Effector memory CD8-positive, alpha-beta T cell (primary cell): ENCODE data around the gene IRX2.

Source experiments
- ATAC-seq: fragments of 150-1000 bp; cut with Tn5 transposase; replicated peaks from 2 replicates; pipeline ENCODE4 v1.10.0; 2021; ENCODE audit warnings: mild to moderate bottlenecking, moderate library complexity
- DNase-seq, 3 experiments: peaks; one replicate each; pipeline ENCODE4 v3.0.0; 2021
- H3K27ac Mint-ChIP-seq, 2 donors: one replicate each; pipeline ENCODE4 v1.8.0; 2022; ENCODE audit warnings: mild to moderate bottlenecking in 2 of 2, mixed read lengths in 2 of 2, moderate library complexity in 2 of 2
- H3K27me3 Mint-ChIP-seq, 2 donors: one replicate each; pipeline ENCODE4 v1.8.0; 2022; ENCODE audit warnings: mixed read lengths in 2 of 2
- H3K36me3 Mint-ChIP-seq: one replicate; pipeline ENCODE4 v1.8.0; 2022; ENCODE audit warnings: mild to moderate bottlenecking, moderate library complexity, mixed read lengths; ENCODE audit not compliant: insufficient read depth
- H3K4me1 Mint-ChIP-seq, 2 donors: one replicate each; pipeline ENCODE4 v1.8.0; 2022; ENCODE audit warnings: low read depth in 2 of 2, mixed read lengths in 2 of 2
- H3K4me3 Mint-ChIP-seq, 2 donors: one replicate each; pipeline ENCODE4 v1.8.0; 2022; ENCODE audit warnings: mild to moderate bottlenecking in 2 of 2, mixed read lengths in 2 of 2, moderate library complexity in 2 of 2
- H3K9me3 Mint-ChIP-seq, 2 donors: one replicate each; pipeline ENCODE4 v1.8.0; 2022; ENCODE audit warnings: mixed read lengths in 2 of 2

The IRX2 gene

GRCh38 chr5:2709976-2710689, 41.3 kb downstream of the IRX2 start:
- Mint-ChIP-seq H3K4me3 (no peak overlapping the region), H3K27ac (no peak overlapping the region)
- no peak for DNase-seq

GRCh38 chr5:2708751-2709150, 42.7 kb downstream of the IRX2 start:
- H3K36me3 Mint-ChIP-seq: peaks cover 4% of the 10 kb centered on the region
- H3K27me3 Mint-ChIP-seq: peaks cover 0 to 8% of the 10 kb centered on the region in 2 donors
- peaks cover 5 to 14% of the 10 kb centered on the region in 2 donors for H3K9me3 Mint-ChIP-seq
- no peak overlapping the region for H3K27ac Mint-ChIP-seq
- DNase-seq (no peak), ATAC-seq (no peak)
- no peak overlapping the region for H3K4me3 Mint-ChIP-seq
- H3K4me1 Mint-ChIP-seq: no peaks in the 10 kb centered on the region

More at GRCh38 chr5:2709976-2710689, 41.3 kb downstream of the IRX2 start:
- Mint-ChIP-seq H3K4me1 (no peaks in the 10 kb centered on the region), H3K27me3 (peaks cover 0 to 8% of the 10 kb centered on the region in 2 donors), H3K9me3 (peaks cover 5 to 10% of the 10 kb centered on the region in 2 donors), H3K36me3 (peaks cover 4% of the 10 kb centered on the region)
- ATAC-seq: no peak

DNA sequence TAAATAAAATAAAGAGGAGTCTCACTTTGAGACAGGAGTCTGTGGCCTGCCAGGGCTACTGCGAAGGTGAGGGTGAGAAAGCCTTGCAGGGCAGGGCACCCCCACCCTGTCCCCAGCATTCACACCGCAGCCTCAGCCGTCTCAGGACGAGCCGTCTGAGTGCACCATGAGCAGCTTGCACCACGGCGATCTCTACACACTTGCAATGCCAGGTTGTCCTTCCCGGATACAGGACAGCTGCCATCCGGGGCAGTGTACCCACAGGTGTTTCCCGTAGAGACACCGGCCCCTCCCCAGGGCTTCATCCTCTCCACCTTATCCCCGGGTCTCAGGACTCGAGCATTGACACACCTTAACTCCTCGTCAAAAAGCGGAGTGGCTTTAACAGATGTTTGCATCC, 43.3 kb downstream of the IRX2 start:
- DNase-seq (no peak), ATAC-seq (no peak)
- Mint-ChIP-seq H3K36me3 (peaks cover 4% of the 10 kb centered on the region), H3K4me1 (no peaks in the 10 kb centered on the region), H3K9me3 (peaks cover 5 to 14% of the 10 kb centered on the region in 2 donors), H3K4me3 (no peak overlapping the region), H3K27ac (no peak overlapping the region), H3K27me3 (peaks cover 0 to 8% of the 10 kb centered on the region in 2 donors)

DNA sequence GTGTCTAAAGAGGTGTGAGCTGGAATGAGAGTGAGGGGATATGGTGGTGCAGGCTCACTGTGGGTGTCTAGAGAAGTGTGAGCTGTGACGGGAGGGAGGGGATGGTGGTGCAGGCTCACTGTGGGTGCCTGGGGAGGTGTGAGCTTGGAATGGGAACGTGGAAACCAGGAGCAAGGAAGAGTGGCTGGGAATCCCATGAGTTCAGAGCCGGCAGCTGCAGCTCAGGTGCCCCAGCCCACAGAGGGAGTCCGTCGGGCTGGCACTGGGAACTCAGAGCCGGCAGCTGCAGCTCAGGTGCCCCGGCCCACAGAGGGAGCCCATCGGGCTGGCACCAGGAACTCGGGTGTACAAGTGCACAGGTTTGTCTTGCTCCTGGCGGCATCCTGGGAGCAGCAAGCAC, 45.6 kb downstream of the IRX2 start:
- no peaks in the 10 kb centered on the region for H3K4me1 Mint-ChIP-seq
- H3K27me3 Mint-ChIP-seq: peaks cover 0 to 8% of the 10 kb centered on the region in 2 donors
- no peak overlapping the region for H3K4me3 Mint-ChIP-seq

DNA sequence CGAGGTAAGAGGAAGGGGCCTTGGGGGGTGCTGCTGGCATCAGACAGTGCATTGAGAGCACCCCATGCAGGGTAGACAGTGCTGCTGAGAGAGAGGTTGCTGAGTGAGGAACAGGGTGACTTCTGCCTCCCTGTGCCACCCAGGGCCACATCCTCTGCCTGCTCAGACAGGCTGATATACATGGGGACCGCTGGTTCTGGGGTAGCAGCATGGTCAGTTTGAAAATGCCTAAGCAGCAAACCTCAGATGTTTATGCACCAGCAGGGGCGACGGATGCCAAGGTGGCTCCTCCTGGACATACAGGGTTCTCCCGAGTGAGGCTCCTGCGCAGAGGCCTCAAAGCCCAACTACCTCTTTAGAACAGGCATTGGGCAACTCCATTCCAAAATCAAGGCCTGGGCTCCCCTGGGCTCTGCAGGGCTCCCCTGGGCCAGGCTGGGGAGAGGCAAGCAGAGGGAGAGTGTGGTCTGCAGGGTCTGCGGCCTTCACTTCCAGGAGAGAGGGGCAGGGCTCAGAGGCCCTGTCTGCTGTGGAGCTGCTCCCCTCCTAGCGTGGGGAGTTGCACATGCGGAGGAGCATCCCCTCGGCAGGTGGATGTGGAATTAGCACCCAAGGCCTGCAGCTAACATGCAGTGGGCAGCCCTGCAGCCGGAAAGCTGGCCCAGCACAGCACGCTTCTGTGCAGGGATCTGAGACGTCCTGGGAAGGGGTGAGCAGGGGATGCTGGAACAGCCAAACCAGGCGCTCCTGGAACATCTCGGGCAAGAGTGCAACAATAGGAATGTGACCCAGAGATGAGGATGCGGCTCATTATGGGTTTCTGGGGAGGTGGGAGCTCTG, 46.5 kb downstream of the IRX2 start:
- no peak for DNase-seq
- no peaks in the 10 kb centered on the region for H3K4me1 Mint-ChIP-seq
- H3K9me3 Mint-ChIP-seq: peaks cover 2 to 14% of the 10 kb centered on the region in 2 donors
- H3K27ac Mint-ChIP-seq: no peak overlapping the region
- no peaks in the 10 kb centered on the region for H3K36me3 Mint-ChIP-seq
- ATAC-seq: no peak
- H3K27me3 Mint-ChIP-seq: peaks cover 0 to 8% of the 10 kb centered on the region in 2 donors
- no peak overlapping the region for H3K4me3 Mint-ChIP-seq

More for the DNA sequence above, 45.6 kb downstream of the IRX2 start:
- peaks cover 2 to 14% of the 10 kb centered on the region in 2 donors for H3K9me3 Mint-ChIP-seq
- no peak overlapping the region for H3K27ac Mint-ChIP-seq
- ATAC-seq (no peak), DNase-seq (no peak)
- H3K36me3 Mint-ChIP-seq: no peaks in the 10 kb centered on the region

DNA sequence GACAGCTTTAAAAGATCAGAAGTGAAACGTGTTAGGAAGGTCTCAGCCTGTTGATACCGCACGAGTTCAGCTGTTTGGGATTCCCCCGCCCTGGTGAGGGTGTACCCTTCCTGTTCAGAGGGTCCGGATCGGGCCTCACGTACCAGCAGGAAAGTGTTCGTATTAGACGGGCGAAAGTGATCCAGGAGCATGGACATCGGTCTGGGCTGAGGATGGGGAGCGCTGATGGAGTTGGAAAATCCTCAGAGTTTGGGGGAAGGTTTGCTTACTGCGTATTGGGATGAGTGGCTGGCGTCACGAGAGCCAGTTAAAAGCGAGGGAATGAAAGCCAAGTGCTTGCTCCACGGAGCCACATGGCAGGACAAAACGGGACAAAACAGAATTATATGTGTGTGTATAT, 47.4 kb downstream of the IRX2 start:
- ATAC-seq (no peak), DNase-seq (no peak)
- no peaks in the 10 kb centered on the region for H3K36me3 Mint-ChIP-seq
- no peaks in the 10 kb centered on the region for H3K4me1 Mint-ChIP-seq
- H3K4me3 Mint-ChIP-seq: no peak overlapping the region
- no peak overlapping the region for H3K27ac Mint-ChIP-seq
- H3K9me3 Mint-ChIP-seq: peaks cover 2 to 16% of the 10 kb centered on the region in 2 donors
- peaks cover 0 to 8% of the 10 kb centered on the region in 2 donors for H3K27me3 Mint-ChIP-seq

DNA sequence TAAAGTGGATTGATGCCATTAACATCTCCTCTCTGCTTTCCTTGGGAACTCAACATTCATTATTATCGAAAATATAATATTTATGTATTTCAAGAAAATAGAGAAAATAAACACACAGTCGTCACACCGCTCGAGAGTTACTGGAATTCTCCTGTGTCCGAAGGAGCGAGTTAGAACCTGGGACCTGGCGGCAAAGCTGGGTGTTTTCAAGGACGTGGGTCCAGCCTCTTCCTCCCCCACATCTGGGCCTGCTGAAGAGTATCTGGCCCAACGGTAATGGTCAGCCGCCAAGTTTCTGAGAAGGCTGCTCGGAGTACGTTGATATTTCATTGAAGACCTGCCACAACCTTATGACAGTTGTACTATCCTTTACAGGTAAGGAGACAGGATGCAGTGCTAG, 47.9 kb downstream of the IRX2 start:
- Mint-ChIP-seq H3K4me1 (no peaks in the 10 kb centered on the region), H3K27me3 (peaks cover 0 to 8% of the 10 kb centered on the region in 2 donors), H3K36me3 (no peaks in the 10 kb centered on the region), H3K27ac (no peak overlapping the region), H3K4me3 (no peak overlapping the region), H3K9me3 (peaks cover 4 to 21% of the 10 kb centered on the region in 2 donors)
- no peak for DNase-seq
- ATAC-seq: no peak

GRCh38 chr5:2703041-2703440, 48.4 kb downstream of the IRX2 start:
- no peaks in the 10 kb centered on the region for H3K36me3 Mint-ChIP-seq
- DNase-seq (no peak), ATAC-seq (no peak)
- H3K9me3 Mint-ChIP-seq: peaks cover 4 to 24% of the 10 kb centered on the region in 2 donors
- peaks cover 0 to 8% of the 10 kb centered on the region in 2 donors for H3K27me3 Mint-ChIP-seq
- H3K27ac Mint-ChIP-seq: no peak overlapping the region
- no peak overlapping the region for H3K4me3 Mint-ChIP-seq
- H3K4me1 Mint-ChIP-seq: no peaks in the 10 kb centered on the region

DNA sequence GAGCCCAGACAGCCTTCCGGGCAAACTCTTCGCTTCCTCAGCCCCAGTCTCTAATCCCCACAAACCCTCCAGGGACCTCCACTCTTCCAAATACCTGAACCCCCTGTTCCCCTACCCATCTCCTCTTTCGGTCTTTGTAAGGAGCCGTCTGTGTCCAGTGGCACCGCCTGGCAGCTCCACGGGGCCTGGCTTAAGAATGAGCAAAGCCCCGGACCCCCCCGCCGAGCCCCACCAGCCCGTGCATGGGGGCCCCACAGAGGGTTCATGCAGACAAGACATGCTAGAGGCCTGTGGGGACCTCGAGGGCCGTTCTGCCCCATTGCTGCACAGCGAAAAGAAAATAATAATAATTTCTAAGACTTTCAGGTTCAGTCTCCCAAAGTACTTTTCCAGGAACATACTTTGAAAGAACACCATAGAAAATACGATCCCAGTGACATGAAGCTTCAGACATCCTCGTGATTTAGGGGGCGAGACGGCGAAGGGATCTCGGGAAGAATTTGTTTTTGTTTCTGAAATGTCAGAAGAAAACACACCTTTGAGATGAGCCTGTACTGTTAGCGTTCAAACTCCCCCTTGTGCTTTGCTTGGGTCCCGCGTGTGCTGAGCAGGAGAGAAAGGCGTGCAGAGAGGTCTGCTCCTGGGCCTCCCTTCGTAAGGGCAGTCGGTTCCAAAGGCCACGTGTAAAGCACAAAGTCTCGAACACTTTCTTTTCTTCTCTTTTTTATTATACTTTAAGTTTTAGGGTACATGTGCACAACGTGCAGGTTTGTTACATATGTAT, 49.2 kb downstream of the IRX2 start:
- Mint-ChIP-seq H3K27me3 (peaks cover 0 to 8% of the 10 kb centered on the region in 2 donors), H3K36me3 (no peaks in the 10 kb centered on the region), H3K9me3 (peaks cover 4 to 24% of the 10 kb centered on the region in 2 donors), H3K4me3 (no peak overlapping the region), H3K27ac (no peak overlapping the region), H3K4me1 (no peaks in the 10 kb centered on the region)
- DNase-seq: no peak
- ATAC-seq: no peak

- no peak for DNase-seq
- no peak overlapping the region for H3K4me3 Mint-ChIP-seq
- H3K36me3 Mint-ChIP-seq: no peaks in the 10 kb centered on the region
- H3K9me3 Mint-ChIP-seq: peaks cover 7 to 24% of the 10 kb centered on the region in 2 donors
- no peak overlapping the region for H3K27ac Mint-ChIP-seq
- no peaks in the 10 kb centered on the region for H3K4me1 Mint-ChIP-seq
- no peak for ATAC-seq
- H3K27me3 Mint-ChIP-seq: peaks cover 0 to 8% of the 10 kb centered on the region in 2 donors
Observed at GRCh38 chr5:2701592-2701991, 49.9 kb downstream of the IRX2 start.

GRCh38 chr5:2700876-2701275, 50.6 kb downstream of the IRX2 start:
- Mint-ChIP-seq H3K9me3 (peaks cover 7 to 23% of the 10 kb centered on the region in 2 donors), H3K27me3 (peaks cover 0 to 7% of the 10 kb centered on the region in 2 donors), H3K4me1 (no peaks in the 10 kb centered on the region), H3K27ac (no peak overlapping the region), H3K4me3 (no peak overlapping the region), H3K36me3 (no peaks in the 10 kb centered on the region)
- ATAC-seq: no peak
- DNase-seq: no peak

DNA sequence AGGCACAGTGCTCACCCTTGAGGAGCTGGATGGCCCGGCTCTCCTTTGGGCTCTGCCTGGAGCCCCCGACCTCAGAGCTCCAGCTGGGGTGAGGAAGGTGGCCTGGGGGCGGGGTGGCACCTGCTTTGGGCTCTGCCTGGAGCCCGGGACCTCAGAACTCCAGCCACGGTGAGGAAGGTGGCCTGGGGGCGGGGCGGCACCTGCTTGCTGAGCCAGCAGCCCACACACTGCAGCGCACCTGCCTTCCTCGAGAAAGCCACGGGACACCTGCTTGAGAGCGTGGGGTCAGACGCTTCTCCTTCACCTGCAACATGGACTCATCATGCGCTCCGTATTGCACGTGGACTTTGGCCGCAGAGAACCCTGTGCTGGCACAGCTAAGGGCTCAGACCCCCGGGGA, 51.8 kb downstream of the IRX2 start:
- peaks cover 5 to 16% of the 10 kb centered on the region in 2 donors for H3K9me3 Mint-ChIP-seq
- no peak for ATAC-seq
- no peaks in the 10 kb centered on the region for H3K36me3 Mint-ChIP-seq
- no peak overlapping the region for H3K27ac Mint-ChIP-seq
- DNase-seq: no peak
- H3K4me1 Mint-ChIP-seq: no peaks in the 10 kb centered on the region
- no peaks in the 10 kb centered on the region for H3K27me3 Mint-ChIP-seq
- no peak overlapping the region for H3K4me3 Mint-ChIP-seq

DNA sequence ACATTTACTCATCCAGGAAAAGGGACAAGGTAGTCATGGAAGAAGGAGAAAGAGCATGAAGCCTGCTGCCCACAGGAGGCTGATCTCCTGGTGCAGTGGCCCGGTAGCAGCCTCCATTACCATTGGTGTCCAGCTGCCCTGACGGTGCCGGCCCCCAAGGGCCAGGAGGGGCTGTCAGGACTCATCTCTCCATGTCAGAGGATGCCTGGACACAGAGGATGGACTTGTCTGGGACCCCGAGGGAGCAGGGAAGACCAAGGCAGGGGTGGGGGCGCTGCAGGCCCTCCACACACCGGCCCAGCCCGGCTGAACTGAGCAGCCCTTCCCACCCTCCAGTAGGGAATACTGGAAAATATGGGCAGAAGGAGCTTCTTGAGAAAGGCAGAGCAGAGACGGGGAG, 52.2 kb downstream of the IRX2 start:
- ATAC-seq (no peak), DNase-seq (no peak)
- Mint-ChIP-seq H3K9me3 (peaks cover 5 to 15% of the 10 kb centered on the region in 2 donors), H3K4me1 (no peaks in the 10 kb centered on the region), H3K27ac (no peak overlapping the region), H3K36me3 (no peaks in the 10 kb centered on the region), H3K4me3 (no peak overlapping the region), H3K27me3 (no peaks in the 10 kb centered on the region)
